ENCODE results near the gene GRID2IP.

GRID2IP gene

GRCh38 chr7:6496842-6497636 is 54.2 kb downstream of the GRID2IP start:
- H3K9me2 ChIP-seq (replicated peaks; ENCODE audit: control insufficient read depth, low read length) = no peaks in the 10 kb centered on the region
- no peaks in the 10 kb centered on the region for H3K4me1 ChIP-seq (ENCODE audit: control insufficient read depth, low read length)
- H4K20me1 ChIP-seq (ENCODE audit: control insufficient read depth, insufficient read depth, low read depth, low read length) = no peaks in the 10 kb centered on the region
- H3K4me3 ChIP-seq (ENCODE audit: low read length) = no peak overlapping the region
- no peak overlapping the region for H3K27ac ChIP-seq (ENCODE audit: low read depth, low read length)
- peaks cover 12% of the 10 kb centered on the region for H3K27me3 ChIP-seq (ENCODE audit: control insufficient read depth, low read length)
- no peak overlapping the region for H3K4me2 ChIP-seq (ENCODE audit: low read length)
- no peaks in the 10 kb centered on the region for H3K36me3 ChIP-seq (ENCODE audit: control insufficient read depth, low read length)
- no peaks in the 10 kb centered on the region for H3K79me2 ChIP-seq (ENCODE audit: control insufficient read depth, low read length)
- no peaks in the 10 kb centered on the region for H3F3A ChIP-seq (ENCODE audit: control insufficient read depth, insufficient read depth)
- TF ChIP-seq EZH2phosphoT487 (IDR thresholded peaks at IDR 0.05; ENCODE audit: borderline replicate concordance, low read length) = no peak
- TF ChIP-seq CTCF (IDR thresholded peaks at IDR 0.05; ENCODE audit: low read depth, low read length, poor library complexity, severe bottlenecking) = no peak
- H3K9me3 ChIP-seq (ENCODE audit: control insufficient read depth, insufficient read depth, low read length) = no peaks in the 10 kb centered on the region

GRCh38 chr7:6495597-6496262 is 55.5 kb downstream of the GRID2IP start:
- TF ChIP-seq EZH2phosphoT487 (IDR thresholded peaks at IDR 0.05; ENCODE audit: borderline replicate concordance, low read length) = no peak
- no peak for TF ChIP-seq CTCF (IDR thresholded peaks at IDR 0.05; ENCODE audit: low read depth, low read length, poor library complexity, severe bottlenecking)
- Histone ChIP-seq H3K27ac (ENCODE audit: low read depth, low read length) (no peak overlapping the region), H3K4me2 (ENCODE audit: low read length) (no peak overlapping the region), H3K79me2 (ENCODE audit: control insufficient read depth, low read length) (no peaks in the 10 kb centered on the region), H3K9me3 (ENCODE audit: control insufficient read depth, insufficient read depth, low read length) (no peaks in the 10 kb centered on the region), H3F3A (ENCODE audit: control insufficient read depth, insufficient read depth) (no peaks in the 10 kb centered on the region), H3K4me1 (ENCODE audit: control insufficient read depth, low read length) (no peaks in the 10 kb centered on the region), H3K36me3 (ENCODE audit: control insufficient read depth, low read length) (no peaks in the 10 kb centered on the region), H4K20me1 (ENCODE audit: control insufficient read depth, insufficient read depth, low read depth, low read length) (no peaks in the 10 kb centered on the region), H3K4me3 (ENCODE audit: low read length) (no peak overlapping the region), H3K9me2 (replicated peaks; ENCODE audit: control insufficient read depth, low read length) (no peaks in the 10 kb centered on the region), H3K27me3 (ENCODE audit: control insufficient read depth, low read length) (peaks cover 12% of the 10 kb centered on the region)

- Histone ChIP-seq H3K27me3 (ENCODE audit: control insufficient read depth, low read length) (peaks cover 12% of the 10 kb centered on the region), H4K20me1 (ENCODE audit: control insufficient read depth, insufficient read depth, low read depth, low read length) (no peaks in the 10 kb centered on the region), H3K4me3 (ENCODE audit: low read length) (no peak overlapping the region), H3K4me2 (ENCODE audit: low read length) (no peak overlapping the region), H3K36me3 (ENCODE audit: control insufficient read depth, low read length) (no peaks in the 10 kb centered on the region), H3K79me2 (ENCODE audit: control insufficient read depth, low read length) (no peaks in the 10 kb centered on the region), H3K4me1 (ENCODE audit: control insufficient read depth, low read length) (peaks cover 5% of the 10 kb centered on the region), H3K27ac (ENCODE audit: low read depth, low read length) (no peak overlapping the region), H3F3A (ENCODE audit: control insufficient read depth, insufficient read depth) (no peaks in the 10 kb centered on the region), H3K9me2 (replicated peaks; ENCODE audit: control insufficient read depth, low read length) (no peaks in the 10 kb centered on the region), H3K9me3 (ENCODE audit: control insufficient read depth, insufficient read depth, low read length) (no peaks in the 10 kb centered on the region)
- TF ChIP-seq EZH2phosphoT487 (IDR thresholded peaks at IDR 0.05; ENCODE audit: borderline replicate concordance, low read length) (no peak), CTCF (IDR thresholded peaks at IDR 0.05; ENCODE audit: low read depth, low read length, poor library complexity, severe bottlenecking) (no peak)
Measured at GRCh38 chr7:6494365-6494764, 56.9 kb downstream of the GRID2IP start.
